ENCODE measurements around the gene GDF10. TPM values are rescaled to one million over a fixed set of nuclear protein-coding genes. Genes with fewer than 3 reads are reported as not detected.

The GDF10 gene
- total RNA-seq, 1 experiment from 2014 or later, result not detected

DNA sequence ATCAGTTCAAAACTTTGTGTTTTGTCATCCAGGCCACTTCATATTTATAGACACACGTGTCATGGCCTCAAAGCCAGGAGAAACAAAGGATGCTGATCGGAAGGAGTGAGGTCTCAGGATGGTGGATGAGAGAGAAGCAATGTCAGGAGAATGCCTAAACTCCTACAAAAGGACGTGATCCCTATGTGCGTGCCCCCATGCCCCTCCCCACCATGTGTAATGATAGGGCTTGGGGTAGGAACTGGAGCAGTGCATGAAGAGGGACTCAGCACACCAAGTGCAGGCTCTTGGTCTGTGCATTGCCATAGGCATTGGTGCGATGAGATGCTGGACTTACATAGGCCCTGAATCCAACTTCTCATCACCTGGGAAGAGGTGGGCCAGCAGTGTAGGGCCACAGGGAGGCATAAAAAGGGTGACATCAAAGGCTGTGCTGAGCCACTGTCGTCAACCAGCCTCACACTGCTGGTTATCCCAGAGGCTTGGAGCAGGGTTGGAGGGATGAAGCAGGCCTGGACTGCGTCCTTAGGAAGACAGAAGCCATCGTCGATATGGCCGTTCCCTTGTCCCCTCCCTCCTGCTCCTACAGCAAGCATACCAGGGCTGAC lies 46.9 kb upstream of the GDF10 start:
- no TSS peak for BruUV-seq (replicated peaks)
- CTCF ChIA-PET, result no interaction called here
- no peaks in the 10 kb centered on the region for H4K20me1 ChIP-seq (ENCODE audit: low read length)

DNA sequence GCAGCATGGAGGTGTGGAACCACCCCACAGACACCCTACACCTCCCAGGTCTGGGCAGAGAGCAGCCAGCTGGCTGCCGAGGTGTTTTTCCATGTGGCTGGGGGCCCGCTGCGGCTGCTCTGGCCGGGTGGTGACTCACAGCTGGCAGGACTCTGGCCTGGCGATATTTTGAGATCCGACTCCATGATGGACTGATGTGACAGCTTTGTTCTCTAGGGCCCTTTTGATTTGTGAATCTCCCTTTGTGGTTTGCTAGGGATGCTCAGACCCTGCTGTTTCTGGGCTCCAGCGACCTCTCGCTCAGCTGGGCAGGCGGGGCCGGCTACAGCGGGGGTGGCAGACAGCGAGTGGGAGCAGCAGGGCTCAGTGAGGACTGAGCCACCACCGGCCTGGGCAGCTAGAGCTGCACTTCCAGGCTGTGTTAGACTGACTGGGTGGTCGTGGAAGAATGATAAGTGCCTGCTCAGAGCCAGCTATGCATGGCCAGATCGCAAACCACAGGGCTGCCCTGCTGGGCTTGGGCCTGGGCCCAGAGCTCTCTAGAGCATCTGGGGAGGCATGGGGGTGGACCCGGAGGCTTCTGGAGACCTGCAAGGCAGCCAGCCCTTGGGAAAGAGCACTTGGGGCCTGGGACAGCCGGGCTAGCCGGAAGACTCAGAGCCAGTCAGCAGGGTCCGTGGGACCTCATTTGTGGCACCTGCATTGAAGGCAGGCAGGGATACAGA lies 46.2 kb upstream of the GDF10 start:
- ChIA-PET POLR2A (ENCODE audit: unreplicated experiment) (no interaction called here), CTCF (no interaction called here)
- intact Hi-C loops (cut with micrococcal nuclease), result no loop called here
- Histone ChIP-seq H3K9me2 (replicated peaks; ENCODE audit: low read length) (no peaks in the 10 kb centered on the region), H2AFZ (ENCODE audit: low read length) (no peak overlapping the region), H3K4me1 (ENCODE audit: insufficient read depth, low read length) (no peaks in the 10 kb centered on the region), H3K4me2 (ENCODE audit: low read length) (no peak overlapping the region), H3K27me3 (ENCODE audit: low read length) (no peaks in the 10 kb centered on the region), H3K79me2 (ENCODE audit: low read length) (no peaks in the 10 kb centered on the region), H3K27ac (ENCODE audit: low read length) (no peak overlapping the region), H3K4me3 (ENCODE audit: low read length) (no peak overlapping the region), H3F3A (ENCODE audit: low read length, unreplicated experiment) (no peaks in the 10 kb centered on the region), H3K36me3 (ENCODE audit: low read depth, low read length) (no peaks in the 10 kb centered on the region), H3K9ac (ENCODE audit: low read length) (no peak overlapping the region), H4K20me1 (ENCODE audit: low read length) (no peaks in the 10 kb centered on the region), H3K9me3 (ENCODE audit: low read length) (no peaks in the 10 kb centered on the region)
- DNase-seq, result no peak
- BruUV-seq (replicated peaks), result no TSS peak
- no peak for ATAC-seq
- TF ChIP-seq EZH2phosphoT487 (IDR thresholded peaks at IDR 0.05; ENCODE audit: borderline replicate concordance, low read length) (no peak), EZH2 (IDR thresholded peaks at IDR 0.05; ENCODE audit: low read length, unreplicated experiment) (no peak)
- TF ChIP-seq, protein P1, sequence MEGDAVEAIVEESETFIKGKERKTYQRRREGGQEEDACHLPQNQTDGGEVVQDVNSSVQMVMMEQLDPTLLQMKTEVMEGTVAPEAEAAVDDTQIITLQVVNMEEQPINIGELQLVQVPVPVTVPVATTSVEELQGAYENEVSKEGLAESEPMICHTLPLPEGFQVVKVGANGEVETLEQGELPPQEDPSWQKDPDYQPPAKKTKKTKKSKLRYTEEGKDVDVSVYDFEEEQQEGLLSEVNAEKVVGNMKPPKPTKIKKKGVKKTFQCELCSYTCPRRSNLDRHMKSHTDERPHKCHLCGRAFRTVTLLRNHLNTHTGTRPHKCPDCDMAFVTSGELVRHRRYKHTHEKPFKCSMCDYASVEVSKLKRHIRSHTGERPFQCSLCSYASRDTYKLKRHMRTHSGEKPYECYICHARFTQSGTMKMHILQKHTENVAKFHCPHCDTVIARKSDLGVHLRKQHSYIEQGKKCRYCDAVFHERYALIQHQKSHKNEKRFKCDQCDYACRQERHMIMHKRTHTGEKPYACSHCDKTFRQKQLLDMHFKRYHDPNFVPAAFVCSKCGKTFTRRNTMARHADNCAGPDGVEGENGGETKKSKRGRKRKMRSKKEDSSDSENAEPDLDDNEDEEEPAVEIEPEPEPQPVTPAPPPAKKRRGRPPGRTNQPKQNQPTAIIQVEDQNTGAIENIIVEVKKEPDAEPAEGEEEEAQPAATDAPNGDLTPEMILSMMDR (conservative IDR thresholded peaks at IDR 0.05; ENCODE audit: low read depth, low read length), result no peak

More for the DNA sequence above, 46.9 kb upstream of the GDF10 start:
- no peak for ATAC-seq
- Histone ChIP-seq H3K9me3 (ENCODE audit: low read length) (no peaks in the 10 kb centered on the region), H2AFZ (ENCODE audit: low read length) (no peak overlapping the region), H3K27me3 (ENCODE audit: low read length) (no peaks in the 10 kb centered on the region), H3K9me2 (replicated peaks; ENCODE audit: low read length) (no peaks in the 10 kb centered on the region), H3K79me2 (ENCODE audit: low read length) (no peaks in the 10 kb centered on the region), H3F3A (ENCODE audit: low read length, unreplicated experiment) (no peaks in the 10 kb centered on the region), H3K4me1 (ENCODE audit: insufficient read depth, low read length) (no peaks in the 10 kb centered on the region), H3K9ac (ENCODE audit: low read length) (no peak overlapping the region), H3K36me3 (ENCODE audit: low read depth, low read length) (no peaks in the 10 kb centered on the region), H3K4me3 (ENCODE audit: low read length) (no peak overlapping the region), H3K4me2 (ENCODE audit: low read length) (no peak overlapping the region), H3K27ac (ENCODE audit: low read length) (no peak overlapping the region)
- intact Hi-C loops (cut with micrococcal nuclease), result no loop called here
- POLR2A ChIA-PET (ENCODE audit: unreplicated experiment), result no interaction called here
- DNase-seq, result no peak
- no peak for TF ChIP-seq EZH2 (IDR thresholded peaks at IDR 0.05; ENCODE audit: low read length, unreplicated experiment)
- no peak for TF ChIP-seq EZH2phosphoT487 (IDR thresholded peaks at IDR 0.05; ENCODE audit: borderline replicate concordance, low read length)
- TF ChIP-seq, protein P1 (conservative IDR thresholded peaks at IDR 0.05; ENCODE audit: low read depth, low read length), result no peak

DNA sequence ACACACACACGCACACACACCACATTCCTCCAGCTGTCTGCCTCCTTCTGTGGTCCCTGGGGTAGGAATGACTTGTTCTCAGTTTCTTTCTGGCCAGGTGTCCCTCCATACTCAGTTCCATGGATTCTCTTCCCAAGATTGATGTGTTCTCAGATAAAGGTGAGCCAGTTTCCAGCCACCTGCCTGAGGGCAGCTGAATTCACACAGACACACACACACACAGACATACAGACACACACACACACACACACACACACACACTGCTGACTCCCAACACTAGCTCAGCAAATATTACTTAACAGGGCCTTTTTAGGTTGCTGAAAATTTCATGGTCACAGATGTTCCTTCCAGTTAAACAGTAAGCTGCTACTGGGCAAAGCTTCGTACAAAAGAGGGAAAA lies 45.4 kb upstream of the GDF10 start:
- no peak overlapping the region for H2AFZ ChIP-seq (ENCODE audit: low read length)
- H3K4me2 ChIP-seq (ENCODE audit: low read length), result no peak overlapping the region
- no peaks in the 10 kb centered on the region for H3F3A ChIP-seq (ENCODE audit: low read length, unreplicated experiment)
- POLR2A ChIA-PET (ENCODE audit: unreplicated experiment), result no interaction called here
- H4K20me1 ChIP-seq (ENCODE audit: low read length), result no peaks in the 10 kb centered on the region
- H3K9me3 ChIP-seq (ENCODE audit: low read length), result no peaks in the 10 kb centered on the region
- no peak overlapping the region for H3K27ac ChIP-seq (ENCODE audit: low read length)
- ATAC-seq (no peak), DNase-seq (no peak)
- no peak overlapping the region for H3K9ac ChIP-seq (ENCODE audit: low read length)
- H3K36me3 ChIP-seq (ENCODE audit: low read depth, low read length), result no peaks in the 10 kb centered on the region
- intact Hi-C loops (cut with micrococcal nuclease), result no loop called here
- no peak overlapping the region for H3K4me3 ChIP-seq (ENCODE audit: low read length)
- H3K4me1 ChIP-seq (ENCODE audit: insufficient read depth, low read length), result no peaks in the 10 kb centered on the region
- BruUV-seq (replicated peaks), result no TSS peak
- H3K79me2 ChIP-seq (ENCODE audit: low read length), result no peaks in the 10 kb centered on the region
- CTCF ChIA-PET, result no interaction called here
- peaks cover 6% of the 10 kb centered on the region; the same call in 1 of the 2 replicates for H3K27me3 ChIP-seq (ENCODE audit: low read length)
- no peaks in the 10 kb centered on the region for H3K9me2 ChIP-seq (replicated peaks; ENCODE audit: low read length)
- no peak for TF ChIP-seq EZH2phosphoT487 (IDR thresholded peaks at IDR 0.05; ENCODE audit: borderline replicate concordance, low read length)
- TF ChIP-seq, protein P1 (conservative IDR thresholded peaks at IDR 0.05; ENCODE audit: low read depth, low read length), result no peak
- no peak for TF ChIP-seq EZH2 (IDR thresholded peaks at IDR 0.05; ENCODE audit: low read length, unreplicated experiment)
